ENCODE results near the gene TMEM217.

- no peak for TF ChIP-seq CTCF (IDR thresholded peaks at IDR 0.05; ENCODE audit: low read length)
- TF ChIP-seq EZH2 (IDR thresholded peaks at IDR 0.05; ENCODE audit: borderline replicate concordance, low read length) = no peak
Observed at GRCh38 chr6:37243131-37243815, 14.7 kb downstream of the TMEM217 start.

Measured in OCI-LY1 (cell line).